H1 (cell line): ENCODE data around the gene UBE2M. TPM values are rescaled to one million over a fixed set of nuclear protein-coding genes. Genes with fewer than 3 reads are reported as not detected.

Experiments used
- CTCF ChIA-PET: fragments of 300-600 bp; sonication (Branson Sonifier 250); formaldehyde crosslinking; loops from one replicate; lab custom pipeline; 2021; ENCODE audit not compliant: partially characterized antibody; lab: Charles Lee
- POLR2A ChIA-PET: fragments of 300-600 bp; sonication (Branson Sonifier 250); formaldehyde crosslinking; loops from one replicate; lab custom pipeline; 2021; ENCODE audit warnings: inconsistent platforms; ENCODE audit not compliant: partially characterized antibody; lab: Charles Lee
- DNase-seq, 2 experiments: peaks; one replicate each; pipeline versions ENCODE4 v3.0.0 to v3.0.0-alpha.2; 2010 to 2022; ENCODE audit warnings: low spot score in 2 of 2, low read depth in 1 of 2, mixed read lengths in 1 of 2
- FAIRE-seq: peaks from 2 replicates; lab custom pipeline; 2011; peaks lifted over from hg19 to GRCh38; lab: Jason Lieb, UNC
- H2AFZ ChIP-seq: 2 replicates; pipeline ENCODE4 v1.8.1; 2012; ENCODE audit warnings: low read length, inconsistent platforms
- H2AK5ac ChIP-seq: 2 replicates; pipeline ENCODE4 v1.6.1; 2013; ENCODE audit warnings: low read depth, low read length
- H2BK120ac ChIP-seq: replicated peaks from 2 replicates; pipeline ENCODE3; 2013; ENCODE audit warnings: low read depth, low read length, inconsistent platforms
- H2BK12ac ChIP-seq: 2 replicates; pipeline ENCODE4 v1.6.1; 2013; ENCODE audit warnings: low read depth, low read length
- H2BK15ac ChIP-seq: 2 replicates; pipeline ENCODE4 v1.6.1; 2013; ENCODE audit warnings: low read length
- H2BK20ac ChIP-seq: 2 replicates; pipeline ENCODE4 v1.6.1; 2013; ENCODE audit warnings: low read length
- H2BK5ac ChIP-seq: 2 replicates; pipeline ENCODE4 v1.6.1; 2013; ENCODE audit warnings: low read depth, low read length
- H3K14ac ChIP-seq: 2 replicates; pipeline ENCODE4 v1.6.1; 2013; ENCODE audit warnings: inconsistent platforms; ENCODE audit not compliant: insufficient read length
- H3K18ac ChIP-seq: 2 replicates; pipeline ENCODE4 v1.6.1; 2013; ENCODE audit warnings: low read length; ENCODE audit errors: extremely low read depth
- H3K23ac ChIP-seq: 2 replicates; pipeline ENCODE4 v1.6.1; 2013; ENCODE audit warnings: inconsistent platforms; ENCODE audit not compliant: insufficient read length
- H3K23me2 ChIP-seq: 2 replicates; pipeline ENCODE4 v1.6.1; 2013; ENCODE audit warnings: low read depth, low read length
- H3K27ac ChIP-seq: 2 replicates; pipeline ENCODE4 v1.6.1; 2011; ENCODE audit warnings: low read depth, low read length, inconsistent platforms
- H3K27me3 ChIP-seq, 4 experiments: replicated peaks in 1 of 4; 1 replicate in 1 of 4; 2 replicates in 3 of 4; pipeline versions ENCODE4 v1.6.1 to v1.8.1; 2011 to 2013; ENCODE audit warnings: low read length in 3 of 4, mild to moderate bottlenecking in 3 of 4, inconsistent platforms in 2 of 4, mixed read lengths in 2 of 4, moderate library complexity in 1 of 4; ENCODE audit not compliant: control insufficient read depth in 3 of 4, insufficient read depth in 3 of 4; ENCODE audit errors: extremely low read depth in 1 of 4
- H3K36me3 ChIP-seq, 4 experiments: 2 replicates each; pipeline versions ENCODE4 v1.6.1 to v1.8.1; 2011 to 2013; ENCODE audit warnings: mild to moderate bottlenecking in 4 of 4, low read length in 3 of 4, moderate library complexity in 2 of 4, control low read depth in 1 of 4, inconsistent platforms in 1 of 4; ENCODE audit not compliant: insufficient read depth in 4 of 4, control insufficient read depth in 2 of 4
- H3K4ac ChIP-seq: replicated peaks from 2 replicates; pipeline ENCODE3; 2013; ENCODE audit warnings: low read length, low read depth, mixed read lengths, inconsistent platforms; ENCODE audit not compliant: insufficient read length
- H3K4me1 ChIP-seq, 4 experiments: replicated peaks in 1 of 4; 1 replicate in 1 of 4; 2 replicates in 3 of 4; pipeline versions ENCODE4 v1.6.1 to v1.8.1; 2011 to 2013; ENCODE audit warnings: low read length in 3 of 4, inconsistent platforms in 2 of 4, mixed read lengths in 1 of 4; ENCODE audit not compliant: insufficient read depth in 4 of 4, control insufficient read depth in 3 of 4
- H3K4me2 ChIP-seq, 2 experiments: 2 replicates each; pipeline versions ENCODE4 v1.6.1 to v1.8.1; 2011 to 2013; ENCODE audit warnings: low read depth in 2 of 2, low read length in 2 of 2, control low read depth in 1 of 2, inconsistent platforms in 1 of 2, mild to moderate bottlenecking in 1 of 2; ENCODE audit not compliant: insufficient read depth in 1 of 2
- H3K4me3 ChIP-seq, 4 experiments: fragments of 200-600, 300-600 bp in 1 of 4; sonication (generic), shearing (Covaris generic), sonication (Bioruptor Twin) in 1 of 4; 2 replicates each; pipeline versions ENCODE4 v1.5.1 to v1.8.1; 2011 to 2016; ENCODE audit warnings: low read length in 4 of 4, low read depth in 3 of 4, control low read depth in 2 of 4, inconsistent platforms in 2 of 4, mild to moderate bottlenecking in 2 of 4, mixed read lengths in 1 of 4, moderate library complexity in 1 of 4; ENCODE audit not compliant: insufficient read depth in 2 of 4; ENCODE audit errors: extremely low read depth in 1 of 4
- H3K56ac ChIP-seq: replicated peaks from 2 replicates; pipeline ENCODE3; 2013; ENCODE audit warnings: low read depth, mild to moderate bottlenecking, mixed read lengths, low read length, inconsistent platforms; ENCODE audit not compliant: insufficient read length
- H3K79me1 ChIP-seq: 2 replicates; pipeline ENCODE4 v1.6.1; 2013; ENCODE audit warnings: low read depth, low read length, control low read depth
- H3K79me2 ChIP-seq, 2 experiments: 2 replicates each; pipeline versions ENCODE4 v1.6.1 to v1.8.1; 2012 to 2013; ENCODE audit warnings: low read length in 2 of 2, mild to moderate bottlenecking in 2 of 2, inconsistent platforms in 1 of 2; ENCODE audit not compliant: insufficient read depth in 2 of 2, control insufficient read depth in 1 of 2
- H3K9ac ChIP-seq, 4 experiments: replicated peaks in 1 of 4; 1 replicate in 1 of 4; 2 replicates in 3 of 4; pipeline versions ENCODE4 v1.6.1 to v1.8.1; 2011 to 2013; ENCODE audit warnings: low read depth in 3 of 4, low read length in 3 of 4, control low read depth in 2 of 4, mild to moderate bottlenecking in 2 of 4, moderate library complexity in 2 of 4, inconsistent platforms in 1 of 4; ENCODE audit errors: extremely low read depth in 1 of 4
- H3K9me3 ChIP-seq, 2 experiments: 2 replicates each; pipeline versions ENCODE4 v1.6.1 to v1.8.1; 2012 to 2013; ENCODE audit warnings: mild to moderate bottlenecking in 2 of 2, moderate library complexity in 2 of 2, control low read depth in 1 of 2, inconsistent platforms in 1 of 2, low read depth in 1 of 2, low read length in 1 of 2, mixed read lengths in 1 of 2; ENCODE audit not compliant: insufficient read depth in 2 of 2
- H4K20me1 ChIP-seq, 2 experiments: replicated peaks in 1 of 2; 2 replicates each; pipeline versions ENCODE3 to v1.8.1; 2011 to 2013; ENCODE audit warnings: inconsistent platforms in 2 of 2, low read length in 2 of 2, mild to moderate bottlenecking in 1 of 2; ENCODE audit not compliant: insufficient read depth in 2 of 2, control insufficient read depth in 1 of 2
- H4K5ac ChIP-seq: 2 replicates; pipeline ENCODE4 v1.6.1; 2013; ENCODE audit warnings: low read length, low read depth, mixed read lengths, inconsistent platforms; ENCODE audit not compliant: insufficient read length
- H4K8ac ChIP-seq: 2 replicates; pipeline ENCODE4 v1.8.0; 2013; ENCODE audit warnings: mild to moderate bottlenecking, moderate library complexity, low read length, inconsistent platforms; ENCODE audit not compliant: insufficient read depth; ENCODE audit errors: extremely low read depth
- H4K91ac ChIP-seq: replicated peaks from 2 replicates; pipeline ENCODE3; 2013; ENCODE audit warnings: low read length, mixed read lengths, inconsistent platforms; ENCODE audit not compliant: insufficient read length
- CHD1 ChIP-seq: IDR thresholded peaks from 2 replicates; pipeline ENCODE4 v1.6.1; 2012; ENCODE audit warnings: low read depth, low read length, improper control_type of control experiment
- KDM4A ChIP-seq: IDR thresholded peaks from one replicate; pipeline ENCODE4 v1.7.1; 2012; ENCODE audit warnings: low read depth, mild to moderate bottlenecking, moderate library complexity, low read length, inconsistent platforms; ENCODE audit not compliant: severe bottlenecking
- WGBS, 2 experiments: shearing (Covaris generic) in 1 of 2; methylation state at CpG; one replicate each; pipeline versions ENCODE4 v1.1.6 to v1.1.7; 2013 to 2015; ENCODE audit warnings: low lambda C conversion rate in 2 of 2, mixed read lengths in 2 of 2, inconsistent platforms in 1 of 2, low coverage in 1 of 2, missing lambda C conversion rate in 1 of 2; ENCODE audit not compliant: insufficient replicate concordance in 2 of 2, insufficient coverage in 1 of 2, insufficient read length in 1 of 2; ENCODE audit errors: extremely low coverage in 1 of 2, missing lambda C conversion rate in 1 of 2; 5-methylcytosine and 5-hydroxymethylcytosine counted together
- polyA plus RNA-seq, 7 experiments: library from polyadenylated mRNA; depleted of rRNA in 3 of 7; stranded (reverse) in 5 of 7; unstranded in 2 of 7; fragments of >200 nt in 5 of 7; fragments of 200-250 nt in 2 of 7; gene quantifications; 1 replicate in 5 of 7; 2 replicates in 1 of 7; 4 replicates in 1 of 7; pipeline versions ENCODE4 v1.2.1 to v1.2.3, GENCODE V29; 2011 to 2013; ENCODE audit warnings: missing spikeins in 2 of 7, mixed read lengths in 2 of 7
- total RNA-seq: library from RNA; stranded (reverse); fragmentation: NEBNext Ultra II Directional; extraction: Animal tissue kit (Norgen Biotek cat#: 25700); gene quantifications from 2 replicates; pipeline ENCODE4 v1.2.1, GENCODE V29; 2021

The UBE2M gene
- total and polyA plus RNA-seq, 2 of the 8 experiments (the other 6 are each of a cell fraction or from before 2014, with no cell fraction given) = 93.8 to 114 TPM

- ChIA-PET POLR2A (interaction anchor here (0.7 to 21.3 kb wide), 28 partner anchors 10 to 162 kb away, joined by 3 to 650 read pairs (median 6); partner anchors contain the start of genes CHMP2A, RNF225, RPS5 and TRIM28), CTCF (interaction anchor here (0.6 to 5.2 kb wide), 36 partner anchors 9 to 1424 kb away, joined by 3 to 35 read pairs (median 4); partner anchors contain the start of genes CHMP2A, TRIM28, UBE2M and ZNF324)
- no peak overlapping the region for H2AFZ ChIP-seq
- no peak overlapping the region for H3K23ac ChIP-seq
- H2BK15ac ChIP-seq = peak overlapping the region; percentile 88; the same call in 1 of the 2 replicates
- no peak overlapping the region for H2BK12ac ChIP-seq
- peak overlapping the region; percentile 67 to 85 for H3K4me2 ChIP-seq
- peaks cover 5% of the 10 kb centered on the region for H3K79me1 ChIP-seq
- H3K27me3 ChIP-seq = no peaks in the 10 kb centered on the region; a peak in 1 of 7 replicates
- H4K8ac ChIP-seq = peak overlapping the region; percentile 96
- H3K9ac ChIP-seq = peak overlapping the region; percentile 43 to 90 (median 74)
- H3K9me3 ChIP-seq = no peaks in the 10 kb centered on the region
- no peak overlapping the region for H2BK20ac ChIP-seq
- H3K56ac ChIP-seq = peak overlapping the region; percentile 51
- TF ChIP-seq KDM4A (peak; percentile 9), CHD1 (no peak; the same call in 1 of the 2 replicates)
- peaks cover 0 to 35% (median 20%) of the 10 kb centered on the region in 4 experiments; a peak in 6 of 7 replicates for H3K4me1 ChIP-seq
- 38% methylated on average over 20 of the region's 22 CpGs; no CpG with 5 or more reads in 1 of the 2 experiments for WGBS, 2 experiments
- no peak for DNase-seq
- H3K79me2 ChIP-seq = peaks cover 0 to 17% of the 10 kb centered on the region in 2 experiments; a peak in 1 of 4 replicates
- H3K14ac ChIP-seq = no peak overlapping the region
- H3K36me3 ChIP-seq = peaks cover 0 to 9% (median 2%) of the 10 kb centered on the region in 4 experiments; a peak in 2 of 8 replicates
- peak overlapping the region; percentile 78; the same call in 1 of the 2 replicates for H3K18ac ChIP-seq
- no peak overlapping the region for H4K5ac ChIP-seq
- no peak overlapping the region for H3K4ac ChIP-seq
- H4K91ac ChIP-seq = peak overlapping the region; percentile 54
- peaks cover 2 to 9% of the 10 kb centered on the region in 2 experiments for H4K20me1 ChIP-seq
- FAIRE-seq = no peak
- H2BK5ac ChIP-seq = peak overlapping the region; percentile 89
- 0 out of 2 replicates have a peak overlapping the region, but pooled peaks have one; percentile 44 for H2AK5ac ChIP-seq
- H3K4me3 ChIP-seq = peak overlapping the region; percentile 54 to 87 (median 70)
- no peak overlapping the region for H2BK120ac ChIP-seq
- H3K23me2 ChIP-seq = peaks cover 11% of the 10 kb centered on the region
- peak overlapping the region; percentile 91 for H3K27ac ChIP-seq
Observed at GRCh38 chr19:58518256-58519086, 39.9 kb downstream of the UBE2M start.
